Measurements from ENCODE around the gene GRK7.

DNA sequence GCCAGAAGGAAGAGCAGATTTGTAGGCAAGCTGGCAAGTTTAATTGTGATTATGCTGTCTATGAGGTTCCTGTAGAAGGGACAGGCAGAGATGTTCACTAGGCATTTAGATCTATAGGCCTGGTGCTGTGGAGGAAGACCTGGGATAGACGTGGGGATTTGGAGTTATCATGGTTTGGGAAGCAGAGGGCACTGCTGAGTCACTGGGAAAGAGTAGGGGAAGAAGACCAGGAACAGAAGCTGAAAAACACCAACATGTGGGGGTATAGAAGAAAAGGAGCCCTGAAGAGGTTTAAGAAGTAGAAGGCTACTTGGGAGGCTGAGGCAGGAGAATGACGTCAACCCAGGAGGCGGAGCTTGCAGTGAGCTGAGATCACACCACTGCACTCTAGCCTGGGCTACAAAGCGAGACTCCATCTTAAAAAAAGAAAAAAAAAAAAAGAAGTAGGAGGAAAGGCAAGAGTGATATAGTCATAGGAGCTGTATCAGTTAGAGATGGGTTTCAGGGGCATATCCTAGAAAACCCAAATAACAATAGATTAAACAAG is 19.3 kb downstream of the GRK7 start:
- no peak for TF ChIP-seq POLR2A (IDR thresholded peaks at IDR 0.05; ENCODE audit: low read length)
- TF ChIP-seq GATA1 (IDR thresholded peaks at IDR 0.05; ENCODE audit: low read depth, low read length) = no peak

All from erythroblast (primary cell).